Measurements from ENCODE around the gene DISC1. TPM values are rescaled to one million over a fixed set of nuclear protein-coding genes. Genes with fewer than 3 reads are reported as not detected.

Gene DISC1
- total RNA-seq, 1 experiment from 2014 or later = 13.5 TPM

- no peaks in the 10 kb centered on the region for H3K27me3 ChIP-seq (replicated peaks; ENCODE audit: control insufficient read depth, insufficient read depth, low read length)
- no peaks in the 10 kb centered on the region for H3K9me3 ChIP-seq
- TF ChIP-seq CTCF (IDR thresholded peaks at IDR 0.05; ENCODE audit: insufficient read depth in 1 of 2, low read depth in 1 of 2, low read length in 1 of 2, severe bottlenecking in 1 of 2, unreplicated experiment in 1 of 2) = no peak
- Mint-ChIP-seq H3K27ac (ENCODE audit: unreplicated experiment) (peak overlapping the region; percentile 77), H3K36me3 (ENCODE audit: insufficient read depth, unreplicated experiment) (no peaks in the 10 kb centered on the region), H3K4me1 (ENCODE audit: low read depth, unreplicated experiment) (peaks cover 62% of the 10 kb centered on the region), H3K9me3 (ENCODE audit: unreplicated experiment) (no peaks in the 10 kb centered on the region), H3K4me3 (ENCODE audit: unreplicated experiment) (no peak overlapping the region), H3K27me3 (ENCODE audit: insufficient read depth, unreplicated experiment) (no peaks in the 10 kb centered on the region)
- intact Hi-C loops (cut with micrococcal nuclease; ENCODE audit: unreplicated experiment) = no loop called here
- no peak for DNase-seq
- POLR2A ChIA-PET = no interaction called here
- no peak overlapping the region for H3K4me3 ChIP-seq (ENCODE audit: low read depth, low read length)
- no peaks in the 10 kb centered on the region for H3K36me3 ChIP-seq (ENCODE audit: control insufficient read depth, insufficient read depth, low read length)
- CTCF ChIA-PET = no interaction called here
- H3K4me1 ChIP-seq = peaks cover 68% of the 10 kb centered on the region
- BruUV-seq (replicated peaks) = no TSS peak
Measured at GRCh38 chr1:231838521-231838920, 211.9 kb downstream of the DISC1 start.

GRCh38 chr1:231839999-231840398, 213.4 kb downstream of the DISC1 start:
- DNase-seq = no peak
- Mint-ChIP-seq H3K4me1 (ENCODE audit: low read depth, unreplicated experiment) (peaks cover 49% of the 10 kb centered on the region), H3K27me3 (ENCODE audit: insufficient read depth, unreplicated experiment) (no peaks in the 10 kb centered on the region), H3K9me3 (ENCODE audit: unreplicated experiment) (no peaks in the 10 kb centered on the region), H3K27ac (ENCODE audit: unreplicated experiment) (no peak overlapping the region), H3K36me3 (ENCODE audit: insufficient read depth, unreplicated experiment) (no peaks in the 10 kb centered on the region), H3K4me3 (ENCODE audit: unreplicated experiment) (no peak overlapping the region)
- H3K4me3 ChIP-seq (ENCODE audit: low read depth, low read length) = no peak overlapping the region
- CTCF ChIA-PET = no interaction called here
- intact Hi-C loops (cut with micrococcal nuclease; ENCODE audit: unreplicated experiment) = no loop called here
- no TSS peak for BruUV-seq (replicated peaks)
- POLR2A ChIA-PET = no interaction called here
- no peaks in the 10 kb centered on the region for H3K27me3 ChIP-seq (replicated peaks; ENCODE audit: control insufficient read depth, insufficient read depth, low read length)
- peaks cover 68% of the 10 kb centered on the region for H3K4me1 ChIP-seq
- no peak for TF ChIP-seq CTCF (IDR thresholded peaks at IDR 0.05; ENCODE audit: insufficient read depth in 1 of 2, low read depth in 1 of 2, low read length in 1 of 2, severe bottlenecking in 1 of 2, unreplicated experiment in 1 of 2)
- no peaks in the 10 kb centered on the region for H3K36me3 ChIP-seq (ENCODE audit: control insufficient read depth, insufficient read depth, low read length)
- H3K9me3 ChIP-seq = no peaks in the 10 kb centered on the region

GRCh38 chr1:231841616-231842344, 215.2 kb downstream of the DISC1 start:
- Mint-ChIP-seq H3K9me3 (ENCODE audit: unreplicated experiment) (no peaks in the 10 kb centered on the region), H3K4me3 (ENCODE audit: unreplicated experiment) (no peak overlapping the region), H3K36me3 (ENCODE audit: insufficient read depth, unreplicated experiment) (peaks cover 6% of the 10 kb centered on the region), H3K27me3 (ENCODE audit: insufficient read depth, unreplicated experiment) (no peaks in the 10 kb centered on the region), H3K27ac (ENCODE audit: unreplicated experiment) (no peak overlapping the region), H3K4me1 (ENCODE audit: low read depth, unreplicated experiment) (peaks cover 31% of the 10 kb centered on the region)
- Histone ChIP-seq H3K9me3 (no peaks in the 10 kb centered on the region), H3K4me3 (ENCODE audit: low read depth, low read length) (no peak overlapping the region), H3K4me1 (peaks cover 57% of the 10 kb centered on the region), H3K27me3 (replicated peaks; ENCODE audit: control insufficient read depth, insufficient read depth, low read length) (no peaks in the 10 kb centered on the region), H3K36me3 (ENCODE audit: control insufficient read depth, insufficient read depth, low read length) (no peaks in the 10 kb centered on the region)
- BruUV-seq (replicated peaks) = no TSS peak
- intact Hi-C loops (cut with micrococcal nuclease; ENCODE audit: unreplicated experiment) = no loop called here
- ChIA-PET CTCF (no interaction called here), POLR2A (no interaction called here)
- no peak for TF ChIP-seq CTCF (IDR thresholded peaks at IDR 0.05; ENCODE audit: insufficient read depth in 1 of 2, low read depth in 1 of 2, low read length in 1 of 2, severe bottlenecking in 1 of 2, unreplicated experiment in 1 of 2)
- peak; percentile 17 to 55 for DNase-seq

All from Caco-2 (cell line).